ACHN (cell line): Measurements from ENCODE around the gene MEF2C.
"Not testable (repeated sequence)": the region's sequence is repeated elsewhere in the genome, so short reads cannot be mapped to it uniquely, and the experiment has no call there.

Experiments
- DNase-seq: peaks from one replicate; pipeline ENCODE4 v3.0.0-alpha.2; 2015
- in situ Hi-C: cut with HindIII; loops from 2 replicates; pipeline ENCODE4 v1.10.0; 2017; ENCODE audit warnings: low sequenced_read_pairs, low pct_ligation_motif_present, low pct_unique_long_range_greater_than_20kb

Gene MEF2C

DNA sequence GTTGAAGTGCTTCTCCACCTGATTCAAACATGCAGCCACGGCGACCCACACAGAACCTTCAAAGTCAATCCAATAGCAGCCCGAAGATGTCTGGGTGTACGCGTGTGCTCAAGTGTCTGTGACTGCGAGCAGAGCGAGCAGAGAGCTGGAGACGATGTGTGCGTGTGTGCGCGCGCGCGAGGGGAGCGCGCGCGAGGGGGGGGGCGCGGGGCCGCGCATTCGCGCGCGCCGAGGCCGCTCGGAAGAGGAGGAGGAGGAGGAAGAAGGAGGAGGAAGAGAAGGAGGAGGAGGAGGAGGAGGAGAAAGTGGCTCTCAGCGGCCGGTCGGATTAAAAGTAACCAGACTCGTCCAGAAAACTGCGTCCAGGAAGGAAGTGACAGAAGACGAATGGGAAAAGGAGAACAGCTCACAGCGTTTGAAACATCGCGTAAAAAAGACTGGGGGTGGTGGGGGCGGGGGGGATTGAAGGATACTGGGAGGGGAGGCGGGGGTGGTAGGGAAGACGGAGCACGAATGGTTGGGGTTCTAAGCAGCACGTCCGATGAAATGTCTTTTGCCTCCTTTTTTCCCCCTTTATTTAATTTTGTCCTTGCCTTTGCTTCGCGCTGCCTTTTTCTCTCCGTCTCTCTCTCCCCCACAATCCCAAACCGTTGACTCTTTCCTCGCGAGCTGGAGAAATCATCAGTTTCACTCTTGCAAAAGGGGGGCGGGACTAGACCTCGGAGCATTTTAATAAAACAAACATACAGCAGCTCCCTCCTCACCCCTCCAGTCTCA lies at the start of gene MEF2C:
TSS of gene MEF2C (minus strand) at position 126 of the 777 bp plus-strand sequence. CDS start 59,396 bp downstream, outside the sequence.
- in situ Hi-C loops, result no loop called here
- DNase-seq, result peak; percentile 75

- in situ Hi-C loops, result no loop called here
- no peak for DNase-seq
These were observed 49.6 kb upstream of the MEF2C start for GRCh38 chr5:88932541-88932940.

- in situ Hi-C loops, result no loop called here
These were observed 47.4 kb upstream of the MEF2C start for GRCh38 chr5:88930335-88930734.

DNA sequence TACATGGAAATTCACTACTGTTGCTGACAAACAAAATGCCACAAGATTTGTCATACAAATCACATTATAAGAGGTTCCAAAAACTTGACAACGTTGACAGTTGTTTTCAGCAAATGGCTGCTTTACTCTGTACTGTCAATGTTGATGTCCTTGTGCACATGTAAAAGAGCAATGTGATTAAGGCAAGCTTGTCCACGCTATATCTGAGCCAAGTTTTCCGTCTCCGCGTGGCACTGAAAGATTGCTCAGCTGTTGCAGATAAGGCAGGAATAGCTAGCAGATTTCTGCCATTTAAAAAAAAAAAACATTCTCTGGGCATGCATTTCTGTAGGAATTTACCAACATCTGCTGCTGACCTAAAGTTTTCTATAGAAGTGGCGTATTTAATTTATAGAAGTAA lies 46.4 kb upstream of the MEF2C start:
- DNase-seq, result no peak
- in situ Hi-C loops, result no loop called here

More at GRCh38 chr5:88930335-88930734, 47.4 kb upstream of the MEF2C start:
- no peak for DNase-seq

DNA sequence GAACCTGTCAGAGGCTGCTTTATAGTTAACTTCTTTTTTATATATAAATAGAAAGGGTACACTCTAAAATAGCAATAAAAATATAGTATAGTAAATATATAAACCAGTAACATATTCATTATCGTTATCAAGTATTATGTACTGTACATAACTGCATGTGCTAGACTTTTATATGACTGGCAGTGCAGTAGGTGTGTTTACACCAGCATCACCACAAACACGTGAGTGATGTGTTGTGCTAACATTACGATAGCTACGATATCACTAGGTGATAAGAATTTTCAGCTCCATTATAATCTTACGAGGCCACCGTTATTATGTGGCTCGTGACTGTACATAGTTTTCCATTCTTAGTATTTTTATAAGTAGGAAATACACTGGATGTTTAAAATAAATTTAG lies 43.8 kb upstream of the MEF2C start:
- in situ Hi-C loops, result no loop called here
- no peak for DNase-seq

GRCh38 chr5:88925692-88926490 lies 42.9 kb upstream of the MEF2C start:
- no peak for DNase-seq
- in situ Hi-C loops, result no loop called here

DNA sequence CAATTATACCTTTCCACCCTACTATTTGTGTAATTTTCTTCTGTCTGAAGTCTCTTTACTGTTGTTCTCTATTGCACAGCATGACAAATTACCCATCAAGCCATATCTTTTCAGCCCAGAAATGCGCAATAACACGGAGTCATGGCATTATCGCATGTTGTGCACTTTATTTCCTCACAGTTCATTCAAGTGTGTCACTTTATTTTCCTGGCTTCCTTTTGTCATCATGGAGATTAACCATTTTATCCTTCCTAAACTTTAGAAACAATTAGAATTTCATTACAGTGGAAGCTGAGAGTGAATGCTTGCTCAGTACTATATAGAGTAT lies 41.3 kb upstream of the MEF2C start:
- in situ Hi-C loops, result no loop called here
- DNase-seq, result no peak

DNA sequence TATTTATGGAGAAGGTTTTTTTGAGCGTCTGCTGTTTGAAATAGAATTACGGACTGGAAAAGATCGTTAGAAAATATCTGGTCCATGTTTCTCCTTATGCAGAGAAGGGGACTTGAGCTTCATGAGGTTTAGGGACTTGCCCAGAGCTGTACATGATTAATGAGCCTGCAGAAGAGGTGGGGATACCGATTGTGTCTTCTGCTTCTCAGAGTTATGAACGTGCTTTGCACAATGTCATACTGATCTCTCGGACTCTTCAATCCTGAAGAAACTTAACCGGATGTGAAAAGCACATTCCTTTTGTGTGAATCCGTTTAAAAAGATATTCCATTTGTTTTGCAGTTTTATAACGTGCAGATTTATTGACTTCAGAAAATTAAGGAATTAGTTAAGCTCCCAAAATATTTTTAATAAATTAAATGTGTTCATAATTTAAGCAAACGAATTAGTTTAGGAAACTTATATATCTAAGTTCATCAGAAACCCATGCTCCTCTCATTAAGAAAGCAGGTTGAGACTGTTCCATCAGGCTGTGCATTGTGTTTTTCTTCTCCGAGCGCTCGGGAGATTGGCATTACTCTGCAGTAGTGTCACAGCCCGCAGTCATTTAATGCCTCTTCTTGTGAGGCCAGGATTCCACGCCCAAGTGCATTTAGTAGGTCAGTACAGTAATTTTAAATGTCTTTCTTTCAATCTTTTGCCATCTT lies 40.8 kb upstream of the MEF2C start:
- in situ Hi-C loops, result no loop called here
- no peak for DNase-seq

DNA sequence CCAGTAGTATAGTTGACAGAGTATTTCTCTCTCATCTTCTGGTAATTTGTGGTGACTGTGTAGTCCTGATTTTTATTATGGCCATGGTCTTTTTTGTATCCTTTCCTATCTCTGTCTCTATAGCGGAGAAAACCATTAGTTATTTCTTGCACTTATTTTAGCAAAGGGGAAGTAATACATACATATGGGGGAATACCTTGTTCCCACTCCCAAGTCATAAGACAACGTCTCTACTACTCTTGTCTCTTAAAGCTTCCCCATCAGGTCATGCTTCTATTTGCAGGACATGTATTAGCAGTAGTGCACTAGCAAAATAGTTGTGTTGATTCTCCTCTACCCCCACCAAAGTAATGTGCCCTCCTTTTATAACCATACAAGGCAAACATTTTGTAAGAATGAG lies 29.8 kb upstream of the MEF2C start:
- in situ Hi-C loops, DNase-seq: not testable (repeated sequence)

DNA sequence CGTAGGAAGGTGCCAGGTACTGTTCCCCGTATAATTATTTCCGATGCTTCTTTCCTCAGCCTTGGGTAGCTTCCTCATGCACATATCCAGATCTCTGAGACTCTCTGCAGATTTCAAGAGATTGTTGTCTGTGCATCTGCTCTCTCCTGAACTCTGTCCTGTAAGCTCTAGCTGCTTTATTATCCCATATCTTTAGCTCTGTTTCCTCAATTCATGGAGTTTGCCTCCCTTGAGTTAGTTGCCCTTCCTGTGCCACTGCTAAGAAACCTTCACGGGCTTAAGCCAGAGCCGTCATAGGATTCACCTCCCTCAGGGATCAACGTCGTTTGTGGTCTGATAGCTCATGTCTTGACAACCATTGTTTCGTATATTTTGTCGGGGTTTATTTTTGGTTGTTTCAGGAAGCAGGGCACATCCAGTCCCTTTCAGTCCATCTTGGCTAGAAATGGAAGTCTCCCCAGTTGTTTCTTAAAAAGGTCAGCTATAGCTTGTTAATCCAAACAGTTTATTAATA lies 28.1 kb upstream of the MEF2C start:
- DNase-seq, in situ Hi-C loops: not testable (repeated sequence)

- DNase-seq, in situ Hi-C loops: not testable (repeated sequence)
These were observed 21.5 kb upstream of the MEF2C start for GRCh38 chr5:88904478-88904877.

- DNase-seq, in situ Hi-C loops: not testable (repeated sequence)
These were observed 21.0 kb upstream of the MEF2C start for GRCh38 chr5:88903966-88904365.

- DNase-seq, in situ Hi-C loops: not testable (repeated sequence)
These were observed 18.1 kb upstream of the MEF2C start for GRCh38 chr5:88901077-88901476.

DNA sequence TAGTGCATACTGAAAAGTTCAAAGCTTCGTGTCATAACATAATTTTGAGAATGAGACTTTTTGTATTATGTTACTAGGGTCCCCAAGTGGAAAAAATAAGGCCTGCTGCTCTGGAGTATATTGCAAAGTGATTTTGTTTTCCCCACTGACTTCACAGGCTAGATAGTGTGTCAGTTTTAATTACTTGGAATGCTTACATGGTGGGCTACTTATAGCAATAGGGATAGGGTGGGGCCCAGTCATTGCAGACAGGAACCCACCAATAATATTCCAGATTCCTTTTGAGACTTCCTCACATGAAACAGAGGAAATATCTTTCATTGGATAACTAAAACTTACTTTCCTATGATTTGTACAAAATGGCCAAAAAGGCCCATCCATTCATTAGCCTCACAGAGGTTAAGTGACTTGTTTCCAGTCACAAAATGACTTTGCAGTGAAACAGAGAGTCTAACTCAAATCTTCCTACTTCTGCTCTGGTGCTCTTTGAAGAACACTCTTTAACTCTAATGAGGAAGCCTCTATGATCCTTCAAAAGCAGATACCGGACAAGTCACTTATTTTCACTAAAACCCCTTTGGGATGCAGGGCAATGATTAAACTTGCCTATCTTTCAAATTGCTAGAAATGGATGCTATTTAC lies 16.2 kb upstream of the MEF2C start:
- in situ Hi-C loops, result no loop called here
- no peak for DNase-seq

DNA sequence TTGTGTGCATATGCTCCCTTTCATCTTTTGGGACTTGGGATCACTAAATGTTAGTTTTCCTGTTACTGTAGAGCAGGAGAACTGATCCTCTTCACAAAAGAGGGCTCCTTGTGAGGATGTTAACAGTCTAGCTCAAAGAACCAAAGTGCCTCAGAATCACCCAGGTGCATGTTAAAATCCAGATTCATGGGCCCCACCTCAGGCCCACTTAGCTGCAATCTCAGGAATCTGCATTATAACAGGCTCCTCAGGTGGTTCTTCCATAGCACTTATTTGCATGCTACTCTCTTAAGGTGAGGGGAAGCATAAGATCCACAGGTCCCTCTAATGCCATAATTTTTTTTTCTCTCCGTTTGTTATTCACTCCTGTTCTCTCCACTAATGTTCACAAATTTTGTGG lies 14.8 kb upstream of the MEF2C start:
- DNase-seq, result no peak
- in situ Hi-C loops, result no loop called here

- no peak for DNase-seq
- in situ Hi-C loops, result no loop called here
These were observed 12.9 kb upstream of the MEF2C start for GRCh38 chr5:88895681-88896501.

DNA sequence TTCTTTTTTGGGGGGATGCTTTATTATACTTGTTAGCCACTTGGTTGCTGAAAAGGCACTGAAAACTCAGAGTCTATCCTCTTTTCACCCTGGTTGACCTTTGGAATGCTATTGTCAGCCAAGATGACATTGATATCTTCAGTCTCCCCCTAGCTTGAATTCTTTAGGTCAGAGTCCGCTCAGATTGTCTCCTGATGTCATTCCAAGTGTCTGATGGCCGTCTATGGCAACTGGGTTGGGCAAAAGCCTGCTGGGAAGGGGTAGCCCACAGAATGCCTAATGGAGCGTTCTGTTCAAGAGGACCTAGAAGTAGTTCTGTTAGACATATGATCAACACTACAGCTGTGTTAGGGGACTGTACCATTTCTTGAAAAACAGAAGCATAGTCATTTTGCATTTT lies 9.7 kb upstream of the MEF2C start:
- in situ Hi-C loops, result no loop called here
- no peak for DNase-seq
